ENCODE data around the gene IDE. TPM values are rescaled to one million over a fixed set of nuclear protein-coding genes. Genes with fewer than 3 reads are reported as not detected.

Gene IDE
- total and polyA plus RNA-seq, 2 of the 13 experiments (the other 11 are each of a cell fraction or from before 2014, with no cell fraction given): 16.1 to 52.1 TPM

DNA sequence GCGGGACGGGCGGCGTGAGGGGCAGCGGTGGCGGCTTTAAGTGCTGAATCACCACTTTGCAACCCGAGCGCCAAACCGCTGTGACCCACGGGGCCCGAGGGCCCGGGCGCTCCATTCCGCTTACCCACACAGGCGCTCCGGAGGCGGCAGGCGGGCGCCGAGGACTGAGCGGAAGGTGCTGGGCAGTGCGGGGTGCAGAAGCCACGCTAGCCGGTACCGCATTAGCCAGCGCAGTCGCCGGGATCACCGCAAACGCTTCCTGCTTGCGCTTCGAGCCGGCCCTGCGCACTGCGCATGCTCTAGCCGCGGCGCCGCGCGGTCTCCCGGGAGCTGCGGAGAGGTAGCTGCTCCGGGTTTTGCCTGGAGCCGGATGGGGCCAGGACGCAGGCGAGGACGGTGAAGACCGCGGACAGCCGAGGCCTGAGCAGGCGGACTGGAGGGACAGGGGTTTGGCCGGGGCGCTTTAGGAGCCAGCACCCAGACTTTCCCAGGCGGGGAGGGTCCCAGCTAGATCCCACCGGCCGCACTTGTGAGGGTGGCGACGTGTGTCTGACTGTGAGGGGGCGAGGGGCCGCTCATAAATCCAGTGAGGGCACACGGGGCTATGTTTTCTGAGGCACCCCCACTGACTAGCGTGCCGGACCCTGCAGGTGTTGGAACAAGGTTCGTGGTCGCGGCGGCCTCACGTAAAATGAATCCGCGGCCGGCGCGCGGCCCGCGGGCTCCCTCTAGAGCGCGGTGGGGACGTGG, at the start of gene IDE (continued):
- 0 out of 2 replicates have a peak, but pooled peaks have one; percentile 7 for TF ChIP-seq ZNF431 (CRISPR knock-in tag; IDR thresholded peaks at IDR 0.05; ENCODE audit: borderline replicate concordance, low read depth)
- peak; percentile 65; the same call in 1 of the 2 replicates for TF ChIP-seq ZNF678 (CRISPR knock-in tag; IDR thresholded peaks at IDR 0.05)
- peak; percentile 80 for TF ChIP-seq SALL2 (CRISPR knock-in tag; IDR thresholded peaks at IDR 0.05)
- peak; percentile 20; the same call in 1 of the 2 replicates for TF ChIP-seq MTF1 (CRISPR knock-in tag; IDR thresholded peaks at IDR 0.05)
- no peak for TF ChIP-seq SRF (IDR thresholded peaks at IDR 0.05; ENCODE audit: low read depth, low read length)
- no peak for TF ChIP-seq NR2F2 (IDR thresholded peaks at IDR 0.05; ENCODE audit: borderline replicate concordance, low read depth)
- TF ChIP-seq, protein P1, sequence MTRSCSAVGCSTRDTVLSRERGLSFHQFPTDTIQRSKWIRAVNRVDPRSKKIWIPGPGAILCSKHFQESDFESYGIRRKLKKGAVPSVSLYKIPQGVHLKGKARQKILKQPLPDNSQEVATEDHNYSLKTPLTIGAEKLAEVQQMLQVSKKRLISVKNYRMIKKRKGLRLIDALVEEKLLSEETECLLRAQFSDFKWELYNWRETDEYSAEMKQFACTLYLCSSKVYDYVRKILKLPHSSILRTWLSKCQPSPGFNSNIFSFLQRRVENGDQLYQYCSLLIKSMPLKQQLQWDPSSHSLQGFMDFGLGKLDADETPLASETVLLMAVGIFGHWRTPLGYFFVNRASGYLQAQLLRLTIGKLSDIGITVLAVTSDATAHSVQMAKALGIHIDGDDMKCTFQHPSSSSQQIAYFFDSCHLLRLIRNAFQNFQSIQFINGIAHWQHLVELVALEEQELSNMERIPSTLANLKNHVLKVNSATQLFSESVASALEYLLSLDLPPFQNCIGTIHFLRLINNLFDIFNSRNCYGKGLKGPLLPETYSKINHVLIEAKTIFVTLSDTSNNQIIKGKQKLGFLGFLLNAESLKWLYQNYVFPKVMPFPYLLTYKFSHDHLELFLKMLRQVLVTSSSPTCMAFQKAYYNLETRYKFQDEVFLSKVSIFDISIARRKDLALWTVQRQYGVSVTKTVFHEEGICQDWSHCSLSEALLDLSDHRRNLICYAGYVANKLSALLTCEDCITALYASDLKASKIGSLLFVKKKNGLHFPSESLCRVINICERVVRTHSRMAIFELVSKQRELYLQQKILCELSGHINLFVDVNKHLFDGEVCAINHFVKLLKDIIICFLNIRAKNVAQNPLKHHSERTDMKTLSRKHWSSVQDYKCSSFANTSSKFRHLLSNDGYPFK (CRISPR knock-in tag; IDR thresholded peaks at IDR 0.05; ENCODE audit: borderline replicate concordance): peak; percentile 81
- TF ChIP-seq PHF8 (CRISPR knock-in tag; IDR thresholded peaks at IDR 0.05): peak; percentile 98
- TF ChIP-seq NR1H2 (CRISPR knock-in tag; IDR thresholded peaks at IDR 0.05; ENCODE audit: borderline replicate concordance, low read depth): no peak; the same call in 1 of the 2 replicates
- peak; percentile 93 for TF ChIP-seq SATB2 (CRISPR knock-in tag; IDR thresholded peaks at IDR 0.05)
- TF ChIP-seq, protein P2, sequence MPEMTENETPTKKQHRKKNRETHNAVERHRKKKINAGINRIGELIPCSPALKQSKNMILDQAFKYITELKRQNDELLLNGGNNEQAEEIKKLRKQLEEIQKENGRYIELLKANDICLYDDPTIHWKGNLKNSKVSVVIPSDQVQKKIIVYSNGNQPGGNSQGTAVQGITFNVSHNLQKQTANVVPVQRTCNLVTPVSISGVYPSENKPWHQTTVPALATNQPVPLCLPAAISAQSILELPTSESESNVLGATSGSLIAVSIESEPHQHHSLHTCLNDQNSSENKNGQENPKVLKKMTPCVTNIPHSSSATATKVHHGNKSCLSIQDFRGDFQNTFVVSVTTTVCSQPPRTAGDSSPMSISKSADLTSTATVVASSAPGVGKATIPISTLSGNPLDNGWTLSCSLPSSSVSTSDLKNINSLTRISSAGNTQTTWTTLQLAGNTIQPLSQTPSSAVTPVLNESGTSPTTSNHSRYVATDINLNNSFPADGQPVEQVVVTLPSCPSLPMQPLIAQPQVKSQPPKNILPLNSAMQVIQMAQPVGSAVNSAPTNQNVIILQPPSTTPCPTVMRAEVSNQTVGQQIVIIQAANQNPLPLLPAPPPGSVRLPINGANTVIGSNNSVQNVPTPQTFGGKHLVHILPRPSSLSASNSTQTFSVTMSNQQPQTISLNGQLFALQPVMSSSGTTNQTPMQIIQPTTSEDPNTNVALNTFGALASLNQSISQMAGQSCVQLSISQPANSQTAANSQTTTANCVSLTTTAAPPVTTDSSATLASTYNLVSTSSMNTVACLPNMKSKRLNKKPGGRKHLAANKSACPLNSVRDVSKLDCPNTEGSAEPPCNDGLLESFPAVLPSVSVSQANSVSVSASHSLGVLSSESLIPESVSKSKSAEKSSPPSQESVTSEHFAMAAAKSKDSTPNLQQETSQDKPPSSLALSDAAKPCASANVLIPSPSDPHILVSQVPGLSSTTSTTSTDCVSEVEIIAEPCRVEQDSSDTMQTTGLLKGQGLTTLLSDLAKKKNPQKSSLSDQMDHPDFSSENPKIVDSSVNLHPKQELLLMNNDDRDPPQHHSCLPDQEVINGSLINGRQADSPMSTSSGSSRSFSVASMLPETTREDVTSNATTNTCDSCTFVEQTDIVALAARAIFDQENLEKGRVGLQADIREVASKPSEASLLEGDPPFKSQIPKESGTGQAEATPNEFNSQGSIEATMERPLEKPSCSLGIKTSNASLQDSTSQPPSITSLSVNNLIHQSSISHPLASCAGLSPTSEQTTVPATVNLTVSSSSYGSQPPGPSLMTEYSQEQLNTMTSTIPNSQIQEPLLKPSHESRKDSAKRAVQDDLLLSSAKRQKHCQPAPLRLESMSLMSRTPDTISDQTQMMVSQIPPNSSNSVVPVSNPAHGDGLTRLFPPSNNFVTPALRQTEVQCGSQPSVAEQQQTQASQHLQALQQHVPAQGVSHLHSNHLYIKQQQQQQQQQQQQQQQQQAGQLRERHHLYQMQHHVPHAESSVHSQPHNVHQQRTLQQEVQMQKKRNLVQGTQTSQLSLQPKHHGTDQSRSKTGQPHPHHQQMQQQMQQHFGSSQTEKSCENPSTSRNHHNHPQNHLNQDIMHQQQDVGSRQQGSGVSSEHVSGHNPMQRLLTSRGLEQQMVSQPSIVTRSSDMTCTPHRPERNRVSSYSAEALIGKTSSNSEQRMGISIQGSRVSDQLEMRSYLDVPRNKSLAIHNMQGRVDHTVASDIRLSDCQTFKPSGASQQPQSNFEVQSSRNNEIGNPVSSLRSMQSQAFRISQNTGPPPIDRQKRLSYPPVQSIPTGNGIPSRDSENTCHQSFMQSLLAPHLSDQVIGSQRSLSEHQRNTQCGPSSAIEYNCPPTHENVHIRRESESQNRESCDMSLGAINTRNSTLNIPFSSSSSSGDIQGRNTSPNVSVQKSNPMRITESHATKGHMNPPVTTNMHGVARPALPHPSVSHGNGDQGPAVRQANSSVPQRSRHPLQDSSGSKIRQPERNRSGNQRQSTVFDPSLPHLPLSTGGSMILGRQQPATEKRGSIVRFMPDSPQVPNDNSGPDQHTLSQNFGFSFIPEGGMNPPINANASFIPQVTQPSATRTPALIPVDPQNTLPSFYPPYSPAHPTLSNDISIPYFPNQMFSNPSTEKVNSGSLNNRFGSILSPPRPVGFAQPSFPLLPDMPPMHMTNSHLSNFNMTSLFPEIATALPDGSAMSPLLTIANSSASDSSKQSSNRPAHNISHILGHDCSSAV (CRISPR knock-in tag; IDR thresholded peaks at IDR 0.05; ENCODE audit: borderline replicate concordance): no peak
- TF ChIP-seq ZNF232 (CRISPR knock-in tag; IDR thresholded peaks at IDR 0.05; ENCODE audit: borderline replicate concordance): 0 out of 2 replicates have a peak, but pooled peaks have one; percentile 62
- peak; percentile 28 for TF ChIP-seq ZNF225 (CRISPR knock-in tag; IDR thresholded peaks at IDR 0.05)
- TF ChIP-seq, protein P3, sequence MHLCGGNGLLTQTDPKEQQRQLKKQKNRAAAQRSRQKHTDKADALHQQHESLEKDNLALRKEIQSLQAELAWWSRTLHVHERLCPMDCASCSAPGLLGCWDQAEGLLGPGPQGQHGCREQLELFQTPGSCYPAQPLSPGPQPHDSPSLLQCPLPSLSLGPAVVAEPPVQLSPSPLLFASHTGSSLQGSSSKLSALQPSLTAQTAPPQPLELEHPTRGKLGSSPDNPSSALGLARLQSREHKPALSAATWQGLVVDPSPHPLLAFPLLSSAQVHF (CRISPR knock-in tag; IDR thresholded peaks at IDR 0.05): 0 out of 2 replicates have a peak, but pooled peaks have one; percentile 82
- TF ChIP-seq MIXL1 (CRISPR knock-in tag; IDR thresholded peaks at IDR 0.05): peak; percentile 17; the same call in 1 of the 2 replicates
- TF ChIP-seq HDAC2 (CRISPR knock-in tag; IDR thresholded peaks at IDR 0.05): peak; percentile 72

Data from HepG2 (cell line).